H1 (cell line): Measurements from ENCODE around the gene HSD17B4. TPM values are rescaled to one million over a fixed set of nuclear protein-coding genes. Genes with fewer than 3 reads are reported as not detected.

Source experiments
- FOSL1 ChIP-seq: IDR thresholded peaks from 2 replicates; pipeline ENCODE4 v1.6.1; 2011; ENCODE audit warnings: mild to moderate bottlenecking, low read depth, low read length, moderate library complexity; ENCODE audit not compliant: insufficient read depth
- HDAC2 ChIP-seq, 2 experiments: fragments of 300-600 bp in 1 of 2; sonication (generic) in 1 of 2; IDR thresholded peaks; 2 replicates each; pipeline ENCODE4 v1.6.1; 2011 to 2012; ENCODE audit warnings: low read depth in 2 of 2, low read length in 2 of 2, mild to moderate bottlenecking in 2 of 2, moderate library complexity in 2 of 2, borderline replicate concordance in 1 of 2, inconsistent platforms in 1 of 2
- SIRT6 ChIP-seq: IDR thresholded peaks from one replicate; pipeline ENCODE4 v1.7.1; 2012; ENCODE audit warnings: low read length, inconsistent platforms
- SP1 ChIP-seq: IDR thresholded peaks from 2 replicates; pipeline ENCODE4 v1.6.1; 2011; ENCODE audit warnings: low read depth, low read length
- SP2 ChIP-seq: IDR thresholded peaks from 2 replicates; pipeline ENCODE4 v1.6.1; 2012; ENCODE audit warnings: mild to moderate bottlenecking, low read length, inconsistent platforms
- TAF1 ChIP-seq: IDR thresholded peaks from 2 replicates; pipeline ENCODE4 v1.6.1; 2011; ENCODE audit warnings: mild to moderate bottlenecking, low read depth, low read length
- polyA plus RNA-seq, 7 experiments: library from polyadenylated mRNA; depleted of rRNA in 3 of 7; stranded (reverse) in 5 of 7; unstranded in 2 of 7; fragments of >200 nt in 5 of 7; fragments of 200-250 nt in 2 of 7; gene quantifications; 1 replicate in 5 of 7; 2 replicates in 1 of 7; 4 replicates in 1 of 7; pipeline versions ENCODE4 v1.2.1 to v1.2.3, GENCODE V29; 2011 to 2013; ENCODE audit warnings: missing spikeins in 2 of 7, mixed read lengths in 2 of 7
- total RNA-seq: library from RNA; stranded (reverse); fragmentation: NEBNext Ultra II Directional; extraction: Animal tissue kit (Norgen Biotek cat#: 25700); gene quantifications from 2 replicates; pipeline ENCODE4 v1.2.1, GENCODE V29; 2021
- TF ChIP-seq, protein P1 (sequence below): fragments of 300-600 bp; sonication (generic); IDR thresholded peaks from 2 replicates; pipeline ENCODE4 v1.7.1; 2012; ENCODE audit warnings: low read length, moderate library complexity, mild to moderate bottlenecking, inconsistent platforms; ENCODE audit not compliant: insufficient replicate concordance
- TF ChIP-seq, protein P2 (sequence below): IDR thresholded peaks from 2 replicates; pipeline ENCODE4 v1.6.1; 2012; ENCODE audit warnings: low read length, inconsistent platforms
- TF ChIP-seq, protein P3 (sequence below): IDR thresholded peaks from 2 replicates; pipeline ENCODE4 v1.6.1; 2012; ENCODE audit warnings: inconsistent platforms

Gene HSD17B4
- total and polyA plus RNA-seq, 2 of the 8 experiments (the other 6 are each of a cell fraction or from before 2014, with no cell fraction given): 305 to 369 TPM

DNA sequence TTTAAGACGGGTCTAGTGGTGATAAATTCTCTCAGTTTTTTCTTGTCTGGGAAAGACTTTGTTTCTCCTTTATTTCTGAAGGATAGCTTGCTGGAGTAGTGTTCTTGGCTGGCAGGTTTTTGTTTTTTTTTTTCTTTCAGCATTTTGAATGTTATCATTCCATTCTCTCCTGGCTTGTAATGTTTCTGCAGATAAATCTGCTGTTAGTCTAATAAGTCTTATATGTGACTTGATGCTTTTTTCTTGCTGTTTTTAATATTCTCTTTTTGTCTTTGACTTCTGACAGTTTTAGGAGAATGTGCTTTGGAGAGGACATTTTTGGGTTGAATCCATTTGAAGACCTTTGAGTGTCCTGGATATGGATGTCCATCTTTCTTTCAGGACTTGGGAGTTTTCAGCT lies 16.0 kb downstream of the HSD17B4 start (continued):
- TF ChIP-seq, protein P1, sequence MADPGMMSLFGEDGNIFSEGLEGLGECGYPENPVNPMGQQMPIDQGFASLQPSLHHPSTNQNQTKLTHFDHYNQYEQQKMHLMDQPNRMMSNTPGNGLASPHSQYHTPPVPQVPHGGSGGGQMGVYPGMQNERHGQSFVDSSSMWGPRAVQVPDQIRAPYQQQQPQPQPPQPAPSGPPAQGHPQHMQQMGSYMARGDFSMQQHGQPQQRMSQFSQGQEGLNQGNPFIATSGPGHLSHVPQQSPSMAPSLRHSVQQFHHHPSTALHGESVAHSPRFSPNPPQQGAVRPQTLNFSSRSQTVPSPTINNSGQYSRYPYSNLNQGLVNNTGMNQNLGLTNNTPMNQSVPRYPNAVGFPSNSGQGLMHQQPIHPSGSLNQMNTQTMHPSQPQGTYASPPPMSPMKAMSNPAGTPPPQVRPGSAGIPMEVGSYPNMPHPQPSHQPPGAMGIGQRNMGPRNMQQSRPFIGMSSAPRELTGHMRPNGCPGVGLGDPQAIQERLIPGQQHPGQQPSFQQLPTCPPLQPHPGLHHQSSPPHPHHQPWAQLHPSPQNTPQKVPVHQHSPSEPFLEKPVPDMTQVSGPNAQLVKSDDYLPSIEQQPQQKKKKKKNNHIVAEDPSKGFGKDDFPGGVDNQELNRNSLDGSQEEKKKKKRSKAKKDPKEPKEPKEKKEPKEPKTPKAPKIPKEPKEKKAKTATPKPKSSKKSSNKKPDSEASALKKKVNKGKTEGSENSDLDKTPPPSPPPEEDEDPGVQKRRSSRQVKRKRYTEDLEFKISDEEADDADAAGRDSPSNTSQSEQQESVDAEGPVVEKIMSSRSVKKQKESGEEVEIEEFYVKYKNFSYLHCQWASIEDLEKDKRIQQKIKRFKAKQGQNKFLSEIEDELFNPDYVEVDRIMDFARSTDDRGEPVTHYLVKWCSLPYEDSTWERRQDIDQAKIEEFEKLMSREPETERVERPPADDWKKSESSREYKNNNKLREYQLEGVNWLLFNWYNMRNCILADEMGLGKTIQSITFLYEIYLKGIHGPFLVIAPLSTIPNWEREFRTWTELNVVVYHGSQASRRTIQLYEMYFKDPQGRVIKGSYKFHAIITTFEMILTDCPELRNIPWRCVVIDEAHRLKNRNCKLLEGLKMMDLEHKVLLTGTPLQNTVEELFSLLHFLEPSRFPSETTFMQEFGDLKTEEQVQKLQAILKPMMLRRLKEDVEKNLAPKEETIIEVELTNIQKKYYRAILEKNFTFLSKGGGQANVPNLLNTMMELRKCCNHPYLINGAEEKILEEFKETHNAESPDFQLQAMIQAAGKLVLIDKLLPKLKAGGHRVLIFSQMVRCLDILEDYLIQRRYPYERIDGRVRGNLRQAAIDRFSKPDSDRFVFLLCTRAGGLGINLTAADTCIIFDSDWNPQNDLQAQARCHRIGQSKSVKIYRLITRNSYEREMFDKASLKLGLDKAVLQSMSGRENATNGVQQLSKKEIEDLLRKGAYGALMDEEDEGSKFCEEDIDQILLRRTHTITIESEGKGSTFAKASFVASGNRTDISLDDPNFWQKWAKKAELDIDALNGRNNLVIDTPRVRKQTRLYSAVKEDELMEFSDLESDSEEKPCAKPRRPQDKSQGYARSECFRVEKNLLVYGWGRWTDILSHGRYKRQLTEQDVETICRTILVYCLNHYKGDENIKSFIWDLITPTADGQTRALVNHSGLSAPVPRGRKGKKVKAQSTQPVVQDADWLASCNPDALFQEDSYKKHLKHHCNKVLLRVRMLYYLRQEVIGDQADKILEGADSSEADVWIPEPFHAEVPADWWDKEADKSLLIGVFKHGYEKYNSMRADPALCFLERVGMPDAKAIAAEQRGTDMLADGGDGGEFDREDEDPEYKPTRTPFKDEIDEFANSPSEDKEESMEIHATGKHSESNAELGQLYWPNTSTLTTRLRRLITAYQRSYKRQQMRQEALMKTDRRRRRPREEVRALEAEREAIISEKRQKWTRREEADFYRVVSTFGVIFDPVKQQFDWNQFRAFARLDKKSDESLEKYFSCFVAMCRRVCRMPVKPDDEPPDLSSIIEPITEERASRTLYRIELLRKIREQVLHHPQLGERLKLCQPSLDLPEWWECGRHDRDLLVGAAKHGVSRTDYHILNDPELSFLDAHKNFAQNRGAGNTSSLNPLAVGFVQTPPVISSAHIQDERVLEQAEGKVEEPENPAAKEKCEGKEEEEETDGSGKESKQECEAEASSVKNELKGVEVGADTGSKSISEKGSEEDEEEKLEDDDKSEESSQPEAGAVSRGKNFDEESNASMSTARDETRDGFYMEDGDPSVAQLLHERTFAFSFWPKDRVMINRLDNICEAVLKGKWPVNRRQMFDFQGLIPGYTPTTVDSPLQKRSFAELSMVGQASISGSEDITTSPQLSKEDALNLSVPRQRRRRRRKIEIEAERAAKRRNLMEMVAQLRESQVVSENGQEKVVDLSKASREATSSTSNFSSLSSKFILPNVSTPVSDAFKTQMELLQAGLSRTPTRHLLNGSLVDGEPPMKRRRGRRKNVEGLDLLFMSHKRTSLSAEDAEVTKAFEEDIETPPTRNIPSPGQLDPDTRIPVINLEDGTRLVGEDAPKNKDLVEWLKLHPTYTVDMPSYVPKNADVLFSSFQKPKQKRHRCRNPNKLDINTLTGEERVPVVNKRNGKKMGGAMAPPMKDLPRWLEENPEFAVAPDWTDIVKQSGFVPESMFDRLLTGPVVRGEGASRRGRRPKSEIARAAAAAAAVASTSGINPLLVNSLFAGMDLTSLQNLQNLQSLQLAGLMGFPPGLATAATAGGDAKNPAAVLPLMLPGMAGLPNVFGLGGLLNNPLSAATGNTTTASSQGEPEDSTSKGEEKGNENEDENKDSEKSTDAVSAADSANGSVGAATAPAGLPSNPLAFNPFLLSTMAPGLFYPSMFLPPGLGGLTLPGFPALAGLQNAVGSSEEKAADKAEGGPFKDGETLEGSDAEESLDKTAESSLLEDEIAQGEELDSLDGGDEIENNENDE: no peak
- TF ChIP-seq FOSL1: no peak
- TF ChIP-seq, protein P2, sequence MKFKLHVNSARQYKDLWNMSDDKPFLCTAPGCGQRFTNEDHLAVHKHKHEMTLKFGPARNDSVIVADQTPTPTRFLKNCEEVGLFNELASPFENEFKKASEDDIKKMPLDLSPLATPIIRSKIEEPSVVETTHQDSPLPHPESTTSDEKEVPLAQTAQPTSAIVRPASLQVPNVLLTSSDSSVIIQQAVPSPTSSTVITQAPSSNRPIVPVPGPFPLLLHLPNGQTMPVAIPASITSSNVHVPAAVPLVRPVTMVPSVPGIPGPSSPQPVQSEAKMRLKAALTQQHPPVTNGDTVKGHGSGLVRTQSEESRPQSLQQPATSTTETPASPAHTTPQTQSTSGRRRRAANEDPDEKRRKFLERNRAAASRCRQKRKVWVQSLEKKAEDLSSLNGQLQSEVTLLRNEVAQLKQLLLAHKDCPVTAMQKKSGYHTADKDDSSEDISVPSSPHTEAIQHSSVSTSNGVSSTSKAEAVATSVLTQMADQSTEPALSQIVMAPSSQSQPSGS: no peak
- no peak for TF ChIP-seq SP2
- no peak for TF ChIP-seq TAF1
- TF ChIP-seq SP1: no peak
- TF ChIP-seq HDAC2 (IDR thresholded peaks at IDR 0.05; ENCODE audit: borderline replicate concordance in 1 of 2, low read depth in 2 of 2, low read length in 2 of 2): no peak
- TF ChIP-seq, protein P3, sequence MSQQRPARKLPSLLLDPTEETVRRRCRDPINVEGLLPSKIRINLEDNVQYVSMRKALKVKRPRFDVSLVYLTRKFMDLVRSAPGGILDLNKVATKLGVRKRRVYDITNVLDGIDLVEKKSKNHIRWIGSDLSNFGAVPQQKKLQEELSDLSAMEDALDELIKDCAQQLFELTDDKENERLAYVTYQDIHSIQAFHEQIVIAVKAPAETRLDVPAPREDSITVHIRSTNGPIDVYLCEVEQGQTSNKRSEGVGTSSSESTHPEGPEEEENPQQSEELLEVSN: no peak
- no peak for TF ChIP-seq SIRT6
